ENCODE data around the gene SUGCT. TPM values are rescaled to one million over a fixed set of nuclear protein-coding genes. Genes with fewer than 3 reads are reported as not detected.

Gene SUGCT
- total RNA-seq, 6 donors from 2014 or later: 1.4 to 3.1 (median 1.7) TPM; not detected in 1

GRCh38 chr7:40828686-40829600 lies 694.1 kb downstream of the SUGCT start:
- TF ChIP-seq POLR2A (IDR thresholded peaks at IDR 0.05) (no peak), EP300 (IDR thresholded peaks at IDR 0.05) (no peak), CTCF (IDR thresholded peaks at IDR 0.05) (no peak), POLR2AphosphoS5 (IDR thresholded peaks at IDR 0.05) (no peak)
- WGBS, 2 donors: 93 to 95% methylated on average over 10 of the region's 10 CpGs
- DNase-seq (no peak), ATAC-seq (ENCODE audit: low FRiP score in 2 of 2) (no peak)
- Histone ChIP-seq H3K27me3 (no peaks in the 10 kb centered on the region), H3K9me3 (no peaks in the 10 kb centered on the region), H3K4me3 (no peak overlapping the region), H3K4me1 (no peaks in the 10 kb centered on the region), H3K36me3 (no peaks in the 10 kb centered on the region), H3K27ac (no peak overlapping the region)

DNA sequence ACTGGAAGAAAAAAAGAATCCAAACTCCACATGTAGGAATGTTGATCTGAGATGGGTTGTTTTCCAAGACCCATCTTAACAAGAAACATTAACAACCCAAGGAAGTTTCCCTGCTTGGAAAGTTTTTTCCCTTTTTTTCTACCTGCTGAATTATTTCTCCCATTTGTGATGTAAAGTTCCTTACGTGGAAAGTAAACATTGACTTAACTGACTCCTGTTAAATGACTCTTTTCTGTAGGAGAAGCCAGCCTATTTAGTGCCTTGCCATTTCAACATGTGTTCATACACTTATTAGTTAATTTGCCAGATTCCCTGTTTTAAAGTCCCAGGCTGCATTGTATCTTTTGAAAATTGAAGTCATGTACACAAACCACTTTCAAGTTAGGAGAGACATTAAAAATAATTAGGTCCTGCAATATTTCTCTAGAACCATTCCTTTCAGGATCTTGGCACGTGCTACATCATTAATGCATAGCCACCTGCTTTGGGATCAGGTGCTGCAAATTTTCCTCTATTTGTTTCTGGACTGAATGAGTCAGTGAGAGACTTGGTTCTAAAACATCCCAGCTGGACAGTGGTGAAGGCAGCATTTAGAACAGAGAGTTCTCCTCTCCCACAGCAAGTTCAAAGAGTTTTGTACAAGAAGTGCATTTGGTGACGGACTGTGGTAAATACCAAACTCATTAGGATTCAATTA lies 698.5 kb downstream of the SUGCT start:
- ATAC-seq (ENCODE audit: low FRiP score in 2 of 2) (no peak), DNase-seq (no peak)
- no peaks in the 10 kb centered on the region for H3K4me1 ChIP-seq
- no peak overlapping the region for H3K4me3 ChIP-seq
- H3K9me3 ChIP-seq: no peaks in the 10 kb centered on the region
- no peaks in the 10 kb centered on the region for H3K27me3 ChIP-seq
- no peaks in the 10 kb centered on the region for H3K36me3 ChIP-seq
- 69 to 73% methylated on average over 3 of the region's 3 CpGs for WGBS, 2 donors
- no peak for TF ChIP-seq POLR2A (IDR thresholded peaks at IDR 0.05)
- TF ChIP-seq POLR2AphosphoS5 (IDR thresholded peaks at IDR 0.05): no peak
- TF ChIP-seq CTCF (IDR thresholded peaks at IDR 0.05): no peak
- no peak for TF ChIP-seq EP300 (IDR thresholded peaks at IDR 0.05)
- no peak overlapping the region for H3K27ac ChIP-seq

DNA sequence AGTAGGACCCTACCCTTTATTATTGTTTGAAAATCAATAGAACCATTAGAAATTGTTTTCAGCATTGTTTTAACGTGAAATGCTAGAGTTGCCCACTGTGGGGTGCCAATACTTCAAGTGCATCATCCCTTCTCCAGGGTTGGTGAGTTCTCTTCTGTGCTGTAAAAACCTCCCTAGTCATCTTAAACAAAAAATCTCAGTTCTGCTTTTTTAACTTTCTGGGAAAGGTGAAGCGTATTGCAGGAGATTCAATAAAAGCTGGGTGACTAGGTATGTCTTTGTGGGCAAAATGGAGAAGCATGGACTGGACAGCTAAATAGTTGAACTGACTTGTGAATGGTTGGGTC lies 699.1 kb downstream of the SUGCT start:
- WGBS, 2 donors: 59 to 69% methylated on average over 2 of the region's 2 CpGs
- Histone ChIP-seq H3K36me3 (no peaks in the 10 kb centered on the region), H3K27ac (no peak overlapping the region), H3K27me3 (no peaks in the 10 kb centered on the region), H3K9me3 (no peaks in the 10 kb centered on the region), H3K4me3 (no peak overlapping the region), H3K4me1 (no peaks in the 10 kb centered on the region)
- no peak for ATAC-seq (ENCODE audit: low FRiP score in 2 of 2)
- DNase-seq: no peak
- no peak for TF ChIP-seq CTCF (IDR thresholded peaks at IDR 0.05)
- no peak for TF ChIP-seq EP300 (IDR thresholded peaks at IDR 0.05)
- no peak for TF ChIP-seq POLR2AphosphoS5 (IDR thresholded peaks at IDR 0.05)
- TF ChIP-seq POLR2A (IDR thresholded peaks at IDR 0.05): no peak

DNA sequence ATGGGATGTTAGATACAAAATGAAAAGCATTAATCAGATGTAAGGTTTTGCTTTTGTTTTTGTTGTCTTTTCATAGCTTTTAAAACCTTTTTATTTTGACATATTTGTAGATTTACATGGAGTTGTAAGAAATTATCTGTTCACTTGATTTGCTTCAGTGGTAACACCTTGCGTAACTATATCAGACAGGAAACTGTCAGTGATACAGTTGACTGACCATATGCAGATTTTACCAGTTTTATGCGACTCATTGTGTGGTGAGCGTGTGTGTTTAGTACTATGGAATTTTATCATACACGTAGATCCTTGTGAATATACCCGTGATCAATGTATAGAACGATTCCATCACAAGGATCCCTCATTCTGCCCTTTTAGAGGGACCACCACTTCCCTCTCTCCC lies 701.4 kb downstream of the SUGCT start:
- H3K9me3 ChIP-seq: no peaks in the 10 kb centered on the region
- no peaks in the 10 kb centered on the region for H3K4me1 ChIP-seq
- H3K36me3 ChIP-seq: no peaks in the 10 kb centered on the region
- TF ChIP-seq POLR2AphosphoS5 (IDR thresholded peaks at IDR 0.05): no peak
- TF ChIP-seq EP300 (IDR thresholded peaks at IDR 0.05): no peak
- TF ChIP-seq CTCF (IDR thresholded peaks at IDR 0.05): no peak
- TF ChIP-seq POLR2A (IDR thresholded peaks at IDR 0.05): no peak
- no peaks in the 10 kb centered on the region for H3K27me3 ChIP-seq
- DNase-seq: no peak
- no peak overlapping the region for H3K27ac ChIP-seq
- 26 to 90% methylated on average over 6 of the region's 6 CpGs for WGBS, 2 donors
- ATAC-seq (ENCODE audit: low FRiP score in 2 of 2): no peak
- no peak overlapping the region for H3K4me3 ChIP-seq
